Measurements from ENCODE around the gene EFTUD2. TPM values are rescaled to one million over a fixed set of nuclear protein-coding genes. Genes with fewer than 3 reads are reported as not detected.

Gene EFTUD2
- total and polyA plus RNA-seq, 2 of the 13 experiments (the other 11 are each of a cell fraction or from before 2014, with no cell fraction given), result 111 to 137 TPM

- TF ChIP-seq ZBTB46 (CRISPR knock-in tag; IDR thresholded peaks at IDR 0.05; ENCODE audit: borderline replicate concordance) (0 out of 2 replicates have a peak, but pooled peaks have one; percentile 71), HNF4G (IDR thresholded peaks at IDR 0.05; ENCODE audit: borderline replicate concordance, low read depth, low read length) (no peak), HNF4G (CRISPR knock-in tag; IDR thresholded peaks at IDR 0.05; ENCODE audit: borderline replicate concordance, low read depth) (no peak), ZBTB33 (CRISPR knock-in tag; IDR thresholded peaks at IDR 0.05) (peak; percentile 65; the same call in 1 of the 2 replicates), SRF (IDR thresholded peaks at IDR 0.05; ENCODE audit: low read depth, low read length) (no peak), DDIT3 (CRISPR knock-in tag; IDR thresholded peaks at IDR 0.05) (no peak), ZNF768 (CRISPR knock-in tag; IDR thresholded peaks at IDR 0.05) (no peak), MIER2 (CRISPR knock-in tag; IDR thresholded peaks at IDR 0.05) (no peak), GABPA (IDR thresholded peaks at IDR 0.05; ENCODE audit: low read depth, low read length) (no peak), GABPA (CRISPR knock-in tag; IDR thresholded peaks at IDR 0.05; ENCODE audit: low read depth) (no peak), ZNF782 (CRISPR knock-in tag; IDR thresholded peaks at IDR 0.05; ENCODE audit: borderline replicate concordance) (no peak; the same call in 1 of the 2 replicates), BRF2 (CRISPR knock-in tag; IDR thresholded peaks at IDR 0.05) (no peak), SIX1 (CRISPR knock-in tag; IDR thresholded peaks at IDR 0.05; ENCODE audit: borderline replicate concordance) (no peak), CSRNP1 (CRISPR knock-in tag; IDR thresholded peaks at IDR 0.05) (0 out of 2 replicates have a peak, but pooled peaks have one; percentile 67), ELF4 (CRISPR knock-in tag; IDR thresholded peaks at IDR 0.05; ENCODE audit: borderline replicate concordance) (no peak), ZNF777 (CRISPR knock-in tag; IDR thresholded peaks at IDR 0.05) (peak; percentile 42; the same call in 1 of the 2 replicates), ZNF225 (CRISPR knock-in tag; IDR thresholded peaks at IDR 0.05) (peak; percentile 40; the same call in 1 of the 2 replicates), PAWR (CRISPR knock-in tag; IDR thresholded peaks at IDR 0.05; ENCODE audit: borderline replicate concordance) (no peak), ZNF572 (CRISPR knock-in tag; IDR thresholded peaks at IDR 0.05) (0 out of 2 replicates have a peak, but pooled peaks have one; percentile 23), TIGD3 (CRISPR knock-in tag; IDR thresholded peaks at IDR 0.05; ENCODE audit: borderline replicate concordance) (no peak), EZH2 (conservative IDR thresholded peaks at IDR 0.05; ENCODE audit: low read depth, low read length) (no peak)
These were observed 12.1 kb upstream of the EFTUD2 start (continued) for GRCh38 chr17:44911133-44912001.
